CD4-positive, alpha-beta T cell (primary cell): ENCODE results near the gene PATJ. TPM values are rescaled to one million over a fixed set of nuclear protein-coding genes. Genes with fewer than 3 reads are reported as not detected.

Experiments
- ATAC-seq: fragments of 200-7000 bp; cut with Tn5 transposase; one replicate; pipeline ENCODE4 v1.10.0; 2022; ENCODE audit warnings: mild to moderate bottlenecking; ENCODE audit not compliant: poor library complexity
- CTCF ChIA-PET: fragments of 350-600 bp; sonication (Branson Sonifier 250); formaldehyde crosslinking; loops from one replicate; lab custom pipeline; 2021; ENCODE audit warnings: antibody characterized with exemption, inconsistent platforms; lab: Charles Lee
- POLR2A ChIA-PET: fragments of 350-600 bp; sonication (Branson Sonifier 250); formaldehyde crosslinking; loops from one replicate; lab custom pipeline; 2021; ENCODE audit warnings: antibody characterized with exemption, inconsistent platforms; lab: Charles Lee
- DNase-seq, 14 experiments: peaks; one replicate each; pipeline ENCODE4 v3.0.0-alpha.2; 2013 to 2020; ENCODE audit warnings: mixed read lengths in 2 of 14
- H3K27ac ChIP-seq, 2 donors: one replicate each; pipeline versions ENCODE4 v1.5.1 to v1.7.0; 2013; ENCODE audit warnings: low read length in 2 of 2, low read depth in 1 of 2, mild to moderate bottlenecking in 1 of 2
- H3K27me3 ChIP-seq, 2 experiments: 1 replicate in 1 of 2; 2 replicates in 1 of 2; pipeline versions ENCODE4 v1.6.1 to v1.7.0; 2013; ENCODE audit warnings: low read length in 2 of 2, control low read depth in 1 of 2, mild to moderate bottlenecking in 1 of 2, moderate library complexity in 1 of 2; ENCODE audit not compliant: insufficient read depth in 2 of 2, control insufficient read depth in 1 of 2
- H3K36me3 ChIP-seq: one replicate; pipeline ENCODE4 v1.6.1; 2013; ENCODE audit warnings: low read length, control low read depth; ENCODE audit not compliant: insufficient read depth
- H3K4me1 ChIP-seq: one replicate; pipeline ENCODE4 v1.6.1; 2013; ENCODE audit warnings: low read length, control low read depth; ENCODE audit not compliant: insufficient read depth
- H3K4me3 ChIP-seq: one replicate; pipeline ENCODE4 v1.5.1; 2013; ENCODE audit warnings: mild to moderate bottlenecking, low read length, moderate library complexity
- H3K9me3 ChIP-seq, 2 experiments: 1 replicate in 1 of 2; 2 replicates in 1 of 2; pipeline versions ENCODE4 v1.6.1 to v1.7.0; 2013; ENCODE audit warnings: low read length in 2 of 2, mild to moderate bottlenecking in 2 of 2, control low read depth in 1 of 2, moderate library complexity in 1 of 2; ENCODE audit not compliant: control insufficient read depth in 1 of 2, insufficient read depth in 1 of 2
- H3K27ac Mint-ChIP-seq: one replicate; pipeline ENCODE4 v1.8.0; 2020; ENCODE audit warnings: mixed read lengths
- H3K27me3 Mint-ChIP-seq: one replicate; pipeline ENCODE4 v1.8.0; 2021; ENCODE audit warnings: mixed read lengths
- H3K36me3 Mint-ChIP-seq: one replicate; pipeline ENCODE4 v1.8.0; 2021; ENCODE audit warnings: low read depth, mixed read lengths
- H3K4me1 Mint-ChIP-seq: one replicate; pipeline ENCODE4 v1.8.0; 2021; ENCODE audit warnings: low read depth, mixed read lengths
- H3K4me3 Mint-ChIP-seq: one replicate; pipeline ENCODE4 v1.8.0; 2020; ENCODE audit warnings: mild to moderate bottlenecking, mixed read lengths
- H3K9me3 Mint-ChIP-seq: one replicate; pipeline ENCODE4 v1.8.0; 2020; ENCODE audit warnings: mixed read lengths
- CTCF ChIP-seq: fragments of 200-600 bp; IDR thresholded peaks from one replicate; pipeline ENCODE4 v1.8.0; 2022; ENCODE audit warnings: antibody characterized with exemption, mild to moderate bottlenecking
- intact Hi-C, 2 experiments: fragments of 100-400 bp; cut with DNase I in 1 of 2; cut with micrococcal nuclease in 1 of 2; formaldehyde crosslinking; loops; one replicate each; pipeline versions ENCODE4 v1.15.1 to v1.9.0; 2023 to 2025; cut with DNase I, micrococcal nuclease
- total RNA-seq, 174 experiments: library from RNA in 2 of 174; stranded (reverse) in 2 of 174; gene quantifications; one replicate each; pipeline ENCODE4 v1.2.3 and lab custom pipeline; 2021 to 2026

Gene PATJ
- total RNA-seq, 2 experiments from 2014 or later: 50.4 to 54.1 TPM

- intact Hi-C loops: no loop called here
- Mint-ChIP-seq H3K9me3 (no peaks in the 10 kb centered on the region), H3K4me3 (no peak overlapping the region), H3K4me1 (no peaks in the 10 kb centered on the region), H3K36me3 (peaks cover 38% of the 10 kb centered on the region), H3K27ac (no peak overlapping the region), H3K27me3 (no peaks in the 10 kb centered on the region)
- no peak for DNase-seq
- no peaks in the 10 kb centered on the region for H3K4me1 ChIP-seq
- no peak overlapping the region for H3K4me3 ChIP-seq
- no peak overlapping the region for H3K27ac ChIP-seq
- H3K36me3 ChIP-seq: peaks cover 11% of the 10 kb centered on the region
- TF ChIP-seq CTCF: no peak
- ChIA-PET CTCF (no interaction called here), POLR2A (no interaction called here)
- no peaks in the 10 kb centered on the region for H3K27me3 ChIP-seq
- ATAC-seq: no peak
- H3K9me3 ChIP-seq: no peaks in the 10 kb centered on the region
These were observed 300.9 kb downstream of the PATJ start for GRCh38 chr1:62043154-62043553.

- Mint-ChIP-seq H3K9me3 (no peaks in the 10 kb centered on the region), H3K4me1 (no peaks in the 10 kb centered on the region), H3K36me3 (peaks cover 48% of the 10 kb centered on the region), H3K4me3 (no peak overlapping the region), H3K27ac (no peak overlapping the region), H3K27me3 (no peaks in the 10 kb centered on the region)
- no peak for TF ChIP-seq CTCF
- Histone ChIP-seq H3K36me3 (peaks cover 13% of the 10 kb centered on the region), H3K9me3 (no peaks in the 10 kb centered on the region), H3K27me3 (no peaks in the 10 kb centered on the region), H3K4me1 (no peaks in the 10 kb centered on the region), H3K4me3 (no peak overlapping the region), H3K27ac (no peak overlapping the region)
- DNase-seq (no peak), ATAC-seq (no peak)
- POLR2A ChIA-PET: no interaction called here
- intact Hi-C loops: no loop called here
- CTCF ChIA-PET: no interaction called here
These were observed 303.3 kb downstream of the PATJ start for GRCh38 chr1:62045574-62045973.

GRCh38 chr1:62046927-62047326 is 304.6 kb downstream of the PATJ start:
- H3K9me3 Mint-ChIP-seq: no peaks in the 10 kb centered on the region
- no peak overlapping the region for H3K4me3 ChIP-seq
- ATAC-seq (no peak), DNase-seq (no peak)
- ChIA-PET CTCF (no interaction called here), POLR2A (no interaction called here)
- H3K4me1 ChIP-seq: no peaks in the 10 kb centered on the region
- H3K4me3 Mint-ChIP-seq: no peak overlapping the region
- peaks cover 18% of the 10 kb centered on the region for H3K36me3 ChIP-seq
- H3K4me1 Mint-ChIP-seq: no peaks in the 10 kb centered on the region
- no peaks in the 10 kb centered on the region for H3K9me3 ChIP-seq
- no peak overlapping the region for H3K27ac ChIP-seq
- peaks cover 61% of the 10 kb centered on the region for H3K36me3 Mint-ChIP-seq
- H3K27me3 Mint-ChIP-seq: no peaks in the 10 kb centered on the region
- intact Hi-C loops: no loop called here
- no peak for TF ChIP-seq CTCF
- H3K27me3 ChIP-seq: no peaks in the 10 kb centered on the region
- H3K27ac Mint-ChIP-seq: no peak overlapping the region
